Dendritic cell treated with granulocyte-macrophage colony-stimulating factor and Interleukin-4, amounts not matched to agents 40 ng/mL and 50 ng/mL, for 4 days (primary cell): ENCODE results near the gene ASIC4.

Experiments
- H3K27ac Mint-ChIP-seq: one replicate; pipeline ENCODE4 v1.8.0; 2022; ENCODE audit warnings: mild to moderate bottlenecking, mixed read lengths
- H3K27me3 Mint-ChIP-seq: one replicate; pipeline ENCODE4 v1.8.0; 2022; ENCODE audit warnings: mild to moderate bottlenecking, mixed read lengths
- H3K36me3 Mint-ChIP-seq: one replicate; pipeline ENCODE4 v1.8.0; 2022; ENCODE audit warnings: low read depth, mixed read lengths
- H3K4me1 Mint-ChIP-seq: one replicate; pipeline ENCODE4 v1.8.0; 2022; ENCODE audit warnings: low read depth, mixed read lengths
- H3K4me3 Mint-ChIP-seq: one replicate; pipeline ENCODE4 v1.8.0; 2022; ENCODE audit warnings: mild to moderate bottlenecking, moderate library complexity, mixed read lengths
- H3K9me3 Mint-ChIP-seq: one replicate; pipeline ENCODE4 v1.8.0; 2022; ENCODE audit warnings: mixed read lengths
- intact Hi-C: fragments of 100-400 bp; cut with micrococcal nuclease; formaldehyde crosslinking; loops from one replicate; pipeline ENCODE4 v1.15.0; 2022

Gene ASIC4

DNA sequence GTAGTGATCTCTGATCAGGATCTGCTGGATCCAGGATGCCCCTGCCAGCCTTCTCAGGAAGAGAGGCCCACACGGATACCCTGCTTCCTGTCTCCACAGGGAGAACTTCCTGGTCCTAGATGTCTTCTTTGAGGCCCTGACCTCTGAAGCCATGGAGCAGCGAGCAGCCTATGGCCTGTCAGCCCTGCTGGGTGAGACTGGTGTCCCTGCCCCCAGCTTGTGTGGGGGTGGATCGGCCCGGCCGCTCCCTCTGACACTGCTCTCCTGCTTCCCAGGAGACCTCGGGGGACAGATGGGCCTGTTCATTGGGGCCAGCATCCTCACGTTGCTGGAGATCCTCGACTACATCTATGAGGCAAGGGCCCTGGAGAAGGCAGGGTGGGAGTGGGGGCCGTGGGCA is 22.7 kb downstream of the ASIC4 start:
- Mint-ChIP-seq H3K36me3 (no peaks in the 10 kb centered on the region), H3K27ac (no peak overlapping the region), H3K4me1 (no peaks in the 10 kb centered on the region), H3K9me3 (no peaks in the 10 kb centered on the region), H3K4me3 (no peak overlapping the region), H3K27me3 (peaks cover 52% of the 10 kb centered on the region)
- intact Hi-C loops: no loop called here

DNA sequence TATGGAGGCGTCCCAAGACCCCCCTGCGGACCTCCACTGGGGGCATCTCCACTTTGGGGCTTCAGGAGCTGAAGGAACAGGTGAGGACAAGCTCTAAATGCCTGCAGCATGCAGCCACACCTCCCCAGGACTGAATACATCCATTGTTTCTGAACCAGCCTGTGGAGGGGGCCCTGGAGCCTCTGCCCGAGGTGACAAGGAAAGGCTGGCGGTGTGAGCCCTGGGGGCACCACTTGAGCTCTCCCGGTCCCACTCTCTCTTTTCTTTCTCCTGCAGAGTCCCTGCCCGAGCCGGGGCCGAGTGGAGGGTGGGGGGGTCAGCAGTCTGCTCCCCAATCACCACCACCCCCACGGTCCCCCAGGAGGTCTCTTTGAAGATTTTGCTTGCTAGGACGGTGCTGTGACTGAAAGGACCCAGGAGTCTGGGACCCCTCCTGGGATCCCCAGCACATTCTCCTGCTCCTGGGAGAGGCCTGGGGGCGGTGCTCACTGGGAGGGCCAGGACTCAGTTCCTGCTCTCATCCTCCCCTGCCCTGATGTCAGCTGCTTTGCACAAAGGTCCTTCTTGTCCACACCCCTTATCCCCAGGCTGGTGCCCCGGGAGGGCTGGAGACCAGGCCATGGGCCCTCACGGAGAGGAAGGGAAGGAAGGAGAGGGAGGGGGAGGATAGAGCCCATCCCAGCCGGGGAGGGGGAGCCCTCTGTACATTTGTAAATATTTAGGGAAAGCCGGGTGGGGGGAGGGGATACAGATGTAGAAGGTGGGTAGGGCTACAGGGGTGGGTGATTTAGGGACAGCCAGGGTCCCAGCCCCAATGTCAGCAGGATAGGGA is 23.6 kb downstream of the ASIC4 start:
- Mint-ChIP-seq H3K9me3 (no peaks in the 10 kb centered on the region), H3K36me3 (no peaks in the 10 kb centered on the region), H3K27me3 (peaks cover 56% of the 10 kb centered on the region), H3K4me1 (no peaks in the 10 kb centered on the region), H3K4me3 (no peak overlapping the region), H3K27ac (no peak overlapping the region)
- intact Hi-C loops: no loop called here

DNA sequence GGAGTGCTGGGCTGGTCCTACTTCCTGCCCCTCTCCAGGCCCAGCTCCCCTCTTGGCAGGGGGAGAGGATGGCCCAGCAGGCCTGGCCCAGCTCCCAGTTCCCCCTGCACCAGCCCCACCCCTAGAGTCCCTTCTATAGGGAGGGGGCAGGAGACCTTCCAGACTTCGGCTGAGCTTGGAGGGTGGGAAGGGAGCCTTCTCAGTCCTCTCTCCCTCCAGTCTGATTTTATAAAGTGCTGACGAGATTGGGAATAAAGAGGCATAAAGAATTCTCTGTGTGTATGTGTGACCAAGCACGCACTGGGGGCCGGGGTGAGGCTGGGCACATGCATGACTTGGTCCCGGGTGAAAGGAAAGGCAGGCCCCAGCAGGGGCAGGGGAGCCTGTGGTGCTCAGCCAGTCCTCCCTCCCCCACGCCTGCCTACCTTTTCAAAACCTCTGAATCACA is 24.2 kb downstream of the ASIC4 start:
- intact Hi-C loops: no loop called here
- Mint-ChIP-seq H3K27me3 (peaks cover 54% of the 10 kb centered on the region), H3K27ac (no peak overlapping the region), H3K36me3 (no peaks in the 10 kb centered on the region), H3K4me3 (no peak overlapping the region), H3K4me1 (no peaks in the 10 kb centered on the region), H3K9me3 (no peaks in the 10 kb centered on the region)

DNA sequence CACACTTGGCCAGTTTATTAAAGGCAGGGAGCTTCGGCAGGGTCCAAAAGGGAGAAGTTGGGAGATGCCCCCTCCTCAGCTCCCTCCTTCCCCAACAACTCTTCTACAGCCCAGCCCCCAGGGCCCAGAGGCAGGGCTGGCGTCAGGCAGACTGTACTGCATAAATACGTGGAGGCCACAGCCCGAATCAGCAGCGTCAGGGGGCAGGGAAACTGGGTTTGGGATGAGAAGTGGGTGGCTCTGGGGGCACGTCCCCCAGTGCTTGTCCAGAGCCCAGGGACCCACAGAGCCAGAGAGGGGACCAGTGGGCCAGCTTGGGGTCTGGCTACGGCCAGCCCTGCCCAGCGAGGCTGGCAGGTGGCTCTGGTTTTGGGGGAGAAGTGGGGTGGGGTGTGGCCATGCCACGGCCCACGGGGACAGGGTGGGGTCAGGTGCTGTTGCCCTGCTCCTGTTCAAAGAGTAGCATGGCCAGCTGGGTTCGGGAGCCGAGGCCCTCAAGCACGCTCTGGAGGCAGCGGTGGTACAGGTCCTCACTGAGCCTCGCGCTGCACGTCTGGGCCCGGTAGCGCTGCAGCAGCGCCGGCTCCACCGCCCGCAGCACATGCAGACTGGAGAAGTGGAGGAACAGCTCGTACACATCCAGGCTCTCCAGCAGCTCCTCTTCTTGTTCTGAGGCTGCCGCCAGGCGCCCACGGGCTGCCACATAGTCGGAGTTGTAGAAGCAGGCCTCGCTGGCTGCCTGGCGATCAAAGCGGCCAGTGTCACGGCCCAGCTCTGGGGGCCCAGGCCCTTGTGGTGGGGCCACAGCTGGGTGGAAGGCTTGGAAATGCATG is 24.9 kb downstream of the ASIC4 start:
- Mint-ChIP-seq H3K4me3 (no peak overlapping the region), H3K27me3 (peaks cover 57% of the 10 kb centered on the region), H3K4me1 (peaks cover 1% of the 10 kb centered on the region), H3K9me3 (no peaks in the 10 kb centered on the region), H3K36me3 (no peaks in the 10 kb centered on the region), H3K27ac (no peak overlapping the region)
- intact Hi-C loops: no loop called here

GRCh38 chr2:219539926-219540678 is 25.8 kb downstream of the ASIC4 start:
- H3K27ac Mint-ChIP-seq: no peak overlapping the region
- intact Hi-C loops: no loop called here
- peaks cover 64% of the 10 kb centered on the region for H3K27me3 Mint-ChIP-seq
- H3K9me3 Mint-ChIP-seq: no peaks in the 10 kb centered on the region
- H3K36me3 Mint-ChIP-seq: no peaks in the 10 kb centered on the region
- H3K4me3 Mint-ChIP-seq: no peak overlapping the region
- H3K4me1 Mint-ChIP-seq: peaks cover 9% of the 10 kb centered on the region

- H3K27me3 Mint-ChIP-seq: peaks cover 72% of the 10 kb centered on the region
- H3K4me3 Mint-ChIP-seq: no peak overlapping the region
- H3K27ac Mint-ChIP-seq: no peak overlapping the region
- no peaks in the 10 kb centered on the region for H3K9me3 Mint-ChIP-seq
- intact Hi-C loops: loop anchor here (1.0 kb wide), 2 partner anchors 101 to 148 kb away; no protein-coding TSS in a partner anchor
- H3K36me3 Mint-ChIP-seq: no peaks in the 10 kb centered on the region
- peaks cover 9% of the 10 kb centered on the region for H3K4me1 Mint-ChIP-seq
Observed at GRCh38 chr2:219540784-219541504, 26.7 kb downstream of the ASIC4 start.

DNA sequence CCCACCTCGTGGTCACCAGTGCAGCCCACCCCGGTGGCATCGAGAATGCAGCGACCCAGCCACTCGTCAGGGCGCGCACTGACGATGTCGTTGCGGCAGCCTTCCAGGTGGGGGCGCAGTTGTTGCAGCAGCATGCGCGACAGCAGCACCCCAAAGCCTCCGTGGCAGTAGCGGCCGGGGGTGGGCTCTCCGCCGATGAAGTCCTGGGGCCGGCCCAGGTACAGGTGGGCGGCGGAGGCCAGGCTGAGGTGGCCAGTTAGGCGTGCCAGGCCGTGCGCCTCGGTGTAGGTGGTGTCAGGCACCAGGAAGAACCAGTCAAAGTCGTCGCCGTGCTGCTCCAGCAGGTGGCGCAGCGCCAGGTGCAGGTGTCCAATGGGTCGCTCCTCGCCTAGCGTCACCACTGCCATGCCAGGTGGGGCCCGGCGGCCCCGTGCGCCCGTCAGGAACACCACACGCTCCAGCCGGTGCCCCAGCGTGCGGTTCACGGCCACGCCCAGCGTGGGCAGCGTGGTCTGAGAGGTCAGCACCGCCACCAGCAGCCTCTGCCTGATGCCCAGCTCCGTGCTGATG is 27.4 kb downstream of the ASIC4 start:
- intact Hi-C loops: loop anchor here (1.0 kb wide), 2 partner anchors 101 to 148 kb away; no protein-coding TSS in a partner anchor
- H3K4me1 Mint-ChIP-seq: peaks cover 9% of the 10 kb centered on the region
- H3K27me3 Mint-ChIP-seq: peaks cover 74% of the 10 kb centered on the region
- no peaks in the 10 kb centered on the region for H3K36me3 Mint-ChIP-seq
- H3K4me3 Mint-ChIP-seq: peak overlapping the region; percentile 54
- no peak overlapping the region for H3K27ac Mint-ChIP-seq
- no peaks in the 10 kb centered on the region for H3K9me3 Mint-ChIP-seq

GRCh38 chr2:219542931-219543595 is 28.8 kb downstream of the ASIC4 start:
- no peaks in the 10 kb centered on the region for H3K36me3 Mint-ChIP-seq
- H3K4me3 Mint-ChIP-seq: peak overlapping the region; percentile 48
- H3K27ac Mint-ChIP-seq: peak overlapping the region; percentile 39
- intact Hi-C loops: no loop called here
- H3K27me3 Mint-ChIP-seq: peaks cover 76% of the 10 kb centered on the region
- H3K4me1 Mint-ChIP-seq: peaks cover 9% of the 10 kb centered on the region
- H3K9me3 Mint-ChIP-seq: no peaks in the 10 kb centered on the region

- Mint-ChIP-seq H3K36me3 (no peaks in the 10 kb centered on the region), H3K4me3 (peak within 1 kb of the TSS; percentile 76), H3K9me3 (no peaks in the 10 kb centered on the region), H3K27ac (peak within 1 kb of the TSS; percentile 39), H3K27me3 (peaks cover 79% of the 10 kb centered on the region), H3K4me1 (peaks cover 9% of the 10 kb centered on the region)
- intact Hi-C loops: loop anchor here (2.0 kb wide), 1 partner anchor 53 kb away; the partner anchor contains the start of gene STK11IP
Observed at GRCh38 chr2:219543596-219544358, 29.5 kb downstream of the ASIC4 start, which contains the start of the genes CHPF and TMEM198. CHPF (minus strand) TSS chr2:219543809; CDS start chr2:219543538, 271 bp downstream. TMEM198 (plus strand) TSS chr2:219544028; CDS start chr2:219544728, 700 bp downstream.

GRCh38 chr2:219544567-219544966 is 30.3 kb downstream of the ASIC4 start:
- H3K9me3 Mint-ChIP-seq: no peaks in the 10 kb centered on the region
- no peaks in the 10 kb centered on the region for H3K36me3 Mint-ChIP-seq
- peaks cover 9% of the 10 kb centered on the region for H3K4me1 Mint-ChIP-seq
- intact Hi-C loops: loop anchor here (2.0 kb wide), 1 partner anchor 52 kb away; the partner anchor contains the start of gene STK11IP
- peak overlapping the region; percentile 76 for H3K4me3 Mint-ChIP-seq
- peaks cover 79% of the 10 kb centered on the region for H3K27me3 Mint-ChIP-seq
- H3K27ac Mint-ChIP-seq: no peak overlapping the region

- Mint-ChIP-seq H3K4me1 (peaks cover 9% of the 10 kb centered on the region), H3K9me3 (no peaks in the 10 kb centered on the region), H3K27me3 (peaks cover 86% of the 10 kb centered on the region), H3K36me3 (no peaks in the 10 kb centered on the region), H3K27ac (no peak overlapping the region), H3K4me3 (no peak overlapping the region)
- intact Hi-C loops: loop anchor here (2.0 kb wide), 1 partner anchor 51 kb away; the partner anchor contains the start of gene STK11IP
Observed at GRCh38 chr2:219545295-219545942, 31.1 kb downstream of the ASIC4 start.
